ENCODE measurements around the gene EPS8.

DNA sequence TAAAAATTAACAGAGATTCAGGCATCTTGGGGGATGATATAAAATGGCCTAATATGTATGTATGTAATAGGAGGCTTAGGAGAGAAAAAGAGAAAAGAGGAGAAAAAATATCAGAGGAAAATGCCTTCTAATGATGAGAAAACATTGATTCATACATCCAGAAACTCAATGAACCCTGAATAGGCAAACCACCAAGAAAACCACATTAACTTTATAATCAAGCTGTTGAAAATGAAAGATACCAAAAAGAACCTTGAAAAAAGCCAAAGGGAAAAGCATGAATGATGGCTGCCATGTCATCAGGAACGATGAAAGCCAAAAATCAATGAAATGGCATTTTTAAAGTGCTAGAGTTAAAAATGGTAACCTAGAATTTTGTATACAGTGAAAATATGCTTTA lies 180.2 kb downstream of the EPS8 start:
- TF ChIP-seq, protein P1, sequence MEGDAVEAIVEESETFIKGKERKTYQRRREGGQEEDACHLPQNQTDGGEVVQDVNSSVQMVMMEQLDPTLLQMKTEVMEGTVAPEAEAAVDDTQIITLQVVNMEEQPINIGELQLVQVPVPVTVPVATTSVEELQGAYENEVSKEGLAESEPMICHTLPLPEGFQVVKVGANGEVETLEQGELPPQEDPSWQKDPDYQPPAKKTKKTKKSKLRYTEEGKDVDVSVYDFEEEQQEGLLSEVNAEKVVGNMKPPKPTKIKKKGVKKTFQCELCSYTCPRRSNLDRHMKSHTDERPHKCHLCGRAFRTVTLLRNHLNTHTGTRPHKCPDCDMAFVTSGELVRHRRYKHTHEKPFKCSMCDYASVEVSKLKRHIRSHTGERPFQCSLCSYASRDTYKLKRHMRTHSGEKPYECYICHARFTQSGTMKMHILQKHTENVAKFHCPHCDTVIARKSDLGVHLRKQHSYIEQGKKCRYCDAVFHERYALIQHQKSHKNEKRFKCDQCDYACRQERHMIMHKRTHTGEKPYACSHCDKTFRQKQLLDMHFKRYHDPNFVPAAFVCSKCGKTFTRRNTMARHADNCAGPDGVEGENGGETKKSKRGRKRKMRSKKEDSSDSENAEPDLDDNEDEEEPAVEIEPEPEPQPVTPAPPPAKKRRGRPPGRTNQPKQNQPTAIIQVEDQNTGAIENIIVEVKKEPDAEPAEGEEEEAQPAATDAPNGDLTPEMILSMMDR (IDR thresholded peaks at IDR 0.05) = no peak
- TF ChIP-seq POLR2AphosphoS5 (IDR thresholded peaks at IDR 0.05) (no peak), POLR2A (IDR thresholded peaks at IDR 0.05) (no peak), EP300 (IDR thresholded peaks at IDR 0.05) (no peak)

Data from sigmoid colon (tissue), 4 donors.